Measurements from ENCODE around the gene MICU1.

DNA sequence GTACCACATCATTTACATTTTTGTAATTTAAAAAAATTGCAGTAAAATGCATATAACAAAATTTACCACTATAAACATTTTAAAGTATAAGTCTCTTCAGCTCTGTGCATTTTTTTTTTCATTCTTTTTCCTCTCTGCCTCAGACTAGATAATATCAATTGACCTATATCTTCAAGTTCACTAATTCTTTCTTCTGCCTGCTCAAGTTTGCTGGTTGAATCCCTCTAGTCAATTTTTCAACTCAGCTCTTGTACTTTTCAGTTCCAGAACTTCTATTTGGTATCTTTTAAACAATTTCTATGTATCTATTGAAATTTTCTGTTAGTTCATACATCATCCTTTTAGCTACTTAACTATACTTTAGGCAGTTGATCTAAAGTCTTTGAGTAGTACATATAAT lies 112.0 kb downstream of the MICU1 start:
- TF ChIP-seq, protein P1, sequence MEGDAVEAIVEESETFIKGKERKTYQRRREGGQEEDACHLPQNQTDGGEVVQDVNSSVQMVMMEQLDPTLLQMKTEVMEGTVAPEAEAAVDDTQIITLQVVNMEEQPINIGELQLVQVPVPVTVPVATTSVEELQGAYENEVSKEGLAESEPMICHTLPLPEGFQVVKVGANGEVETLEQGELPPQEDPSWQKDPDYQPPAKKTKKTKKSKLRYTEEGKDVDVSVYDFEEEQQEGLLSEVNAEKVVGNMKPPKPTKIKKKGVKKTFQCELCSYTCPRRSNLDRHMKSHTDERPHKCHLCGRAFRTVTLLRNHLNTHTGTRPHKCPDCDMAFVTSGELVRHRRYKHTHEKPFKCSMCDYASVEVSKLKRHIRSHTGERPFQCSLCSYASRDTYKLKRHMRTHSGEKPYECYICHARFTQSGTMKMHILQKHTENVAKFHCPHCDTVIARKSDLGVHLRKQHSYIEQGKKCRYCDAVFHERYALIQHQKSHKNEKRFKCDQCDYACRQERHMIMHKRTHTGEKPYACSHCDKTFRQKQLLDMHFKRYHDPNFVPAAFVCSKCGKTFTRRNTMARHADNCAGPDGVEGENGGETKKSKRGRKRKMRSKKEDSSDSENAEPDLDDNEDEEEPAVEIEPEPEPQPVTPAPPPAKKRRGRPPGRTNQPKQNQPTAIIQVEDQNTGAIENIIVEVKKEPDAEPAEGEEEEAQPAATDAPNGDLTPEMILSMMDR (IDR thresholded peaks at IDR 0.05; ENCODE audit: extremely low read depth in 1 of 2, insufficient read depth in 1 of 2, low read depth in 1 of 2, low read length in 2 of 2) = no peak
- TF ChIP-seq POLR2A (IDR thresholded peaks at IDR 0.05; ENCODE audit: low read depth, low read length) = no peak

Measured in endothelial cell of umbilical vein (primary cell).